Activated T-cell treated with anti-CD3 and anti-CD28 coated beads, Interleukin-2, amount 50 U/mL, for 72 hours (primary cell): Measurements from ENCODE around the gene NFATC3. TPM values are rescaled to one million over a fixed set of nuclear protein-coding genes. Genes with fewer than 3 reads are reported as not detected.
"Not testable (repeated sequence)": the region's sequence is repeated elsewhere in the genome, so short reads cannot be mapped to it uniquely, and the experiment has no call there.

ENCODE experiments used
- ATAC-seq, 2 donors: fragments of 150-1000 bp; cut with Tn5 transposase; replicated peaks in 1 of 2; 2 replicates each; pipeline ENCODE4 v1.10.0; 2021; ENCODE audit warnings: moderate library complexity in 2 of 2, mild to moderate bottlenecking in 1 of 2
- DNase-seq, 2 donors: peaks; one replicate each; pipeline ENCODE4 v3.0.0; 2021 to 2022; ENCODE audit warnings: mixed read lengths in 1 of 2
- H3K27ac Mint-ChIP-seq: one replicate; pipeline ENCODE4 v1.8.0; 2022; ENCODE audit warnings: mild to moderate bottlenecking, moderate library complexity, mixed read lengths
- H3K27me3 Mint-ChIP-seq: one replicate; pipeline ENCODE4 v1.8.0; 2022; ENCODE audit warnings: low read depth, mixed read lengths
- H3K36me3 Mint-ChIP-seq, 2 donors: one replicate each; pipeline ENCODE4 v1.8.0; 2022; ENCODE audit warnings: mixed read lengths in 2 of 2, mild to moderate bottlenecking in 1 of 2; ENCODE audit not compliant: insufficient read depth in 2 of 2
- H3K4me1 Mint-ChIP-seq: one replicate; pipeline ENCODE4 v1.8.0; 2022; ENCODE audit warnings: low read depth, mixed read lengths
- H3K4me3 Mint-ChIP-seq, 2 donors: one replicate each; pipeline ENCODE4 v1.8.0; 2022; ENCODE audit warnings: mild to moderate bottlenecking in 2 of 2, mixed read lengths in 2 of 2, moderate library complexity in 2 of 2
- H3K9me3 Mint-ChIP-seq, 2 donors: one replicate each; pipeline ENCODE4 v1.8.0; 2022; ENCODE audit warnings: mixed read lengths in 2 of 2
- total RNA-seq, 2 donors: library from RNA; stranded (reverse); gene quantifications; one replicate each; pipeline ENCODE4 v1.2.3, GENCODE V29; 2022

The NFATC3 gene
- total RNA-seq, 2 donors from 2014 or later, result 79.7 to 82.5 TPM

DNA sequence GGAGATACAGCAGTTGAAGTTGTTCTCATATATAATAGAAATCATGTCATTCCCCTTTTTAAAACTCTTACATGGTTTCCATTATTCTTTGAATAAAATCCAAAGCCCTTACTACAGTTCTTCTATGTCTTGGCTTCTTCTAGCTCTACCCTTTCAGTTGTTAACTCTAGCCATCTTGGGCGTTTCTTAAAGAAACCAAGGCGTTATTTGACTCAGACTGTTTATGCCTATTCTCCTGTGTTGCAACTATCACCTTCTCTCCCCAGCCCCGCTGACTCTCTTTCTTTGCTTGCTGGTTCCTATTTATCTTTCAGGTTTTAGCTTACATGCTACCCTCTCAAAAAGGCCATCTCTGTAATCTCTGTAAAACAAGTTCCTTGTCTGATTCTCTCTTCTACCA, 32.7 kb downstream of the NFATC3 start:
- H3K4me1 Mint-ChIP-seq, result peaks cover 79% of the 10 kb centered on the region
- peak overlapping the region; percentile 96 for H3K27ac Mint-ChIP-seq

DNA sequence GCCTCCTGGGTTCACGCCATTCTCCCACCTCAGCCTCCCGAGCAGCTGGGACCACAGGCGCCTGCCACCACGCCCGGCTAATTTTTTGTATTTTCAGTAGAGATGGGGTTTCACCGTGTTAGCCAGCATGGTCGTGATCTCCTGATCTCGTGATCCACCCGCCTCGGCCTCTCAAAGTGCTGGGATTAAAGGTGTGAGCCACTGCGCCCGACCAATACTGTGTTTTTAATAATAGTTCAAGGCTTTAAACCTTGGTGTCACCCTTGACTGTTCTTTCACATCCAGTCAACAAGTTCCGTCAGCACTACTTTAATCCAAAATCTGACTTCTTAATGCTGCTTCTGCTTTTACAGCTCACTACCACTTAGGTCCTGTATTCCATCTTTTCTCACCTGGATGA, 33.8 kb downstream of the NFATC3 start:
- H3K36me3 Mint-ChIP-seq, H3K9me3 Mint-ChIP-seq, H3K27me3 Mint-ChIP-seq, DNase-seq, ATAC-seq: not testable (repeated sequence)
- Mint-ChIP-seq H3K4me3 (peak overlapping the region; percentile 8 to 38), H3K4me1 (peaks cover 74% of the 10 kb centered on the region), H3K27ac (peak overlapping the region; percentile 96)

More for the DNA sequence above, 32.7 kb downstream of the NFATC3 start:
- H3K27me3 Mint-ChIP-seq, result no peaks in the 10 kb centered on the region
- peaks cover 2 to 4% of the 10 kb centered on the region in 2 donors for H3K36me3 Mint-ChIP-seq
- no peak for DNase-seq
- no peaks in the 10 kb centered on the region for H3K9me3 Mint-ChIP-seq
- peak overlapping the region; percentile 49 to 56 for H3K4me3 Mint-ChIP-seq
- peak; percentile 65 to 66 for ATAC-seq

DNA sequence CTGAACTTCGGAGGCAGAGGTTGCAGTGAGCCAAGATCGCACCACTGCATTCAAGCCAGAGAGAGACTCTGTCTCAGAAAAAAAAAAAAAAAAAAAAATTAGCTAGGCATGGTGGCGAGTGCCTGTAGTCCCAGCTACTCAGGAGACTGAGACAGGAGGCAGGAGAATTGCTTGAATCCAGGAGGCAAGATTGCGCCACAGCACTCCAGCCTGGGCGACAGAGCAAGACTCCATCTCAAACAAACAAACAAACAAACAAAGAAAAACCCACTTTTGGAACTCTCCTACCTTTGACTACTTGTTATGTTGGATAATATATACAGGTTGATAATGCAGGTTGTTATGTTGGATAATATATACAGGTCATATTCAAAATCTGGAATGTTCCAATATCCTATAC, 35.3 kb downstream of the NFATC3 start:
- not testable (repeated sequence) for H3K36me3 Mint-ChIP-seq, H3K27ac Mint-ChIP-seq, H3K4me3 Mint-ChIP-seq, H3K9me3 Mint-ChIP-seq, ATAC-seq, DNase-seq, H3K27me3 Mint-ChIP-seq
- H3K4me1 Mint-ChIP-seq, result peaks cover 66% of the 10 kb centered on the region

DNA sequence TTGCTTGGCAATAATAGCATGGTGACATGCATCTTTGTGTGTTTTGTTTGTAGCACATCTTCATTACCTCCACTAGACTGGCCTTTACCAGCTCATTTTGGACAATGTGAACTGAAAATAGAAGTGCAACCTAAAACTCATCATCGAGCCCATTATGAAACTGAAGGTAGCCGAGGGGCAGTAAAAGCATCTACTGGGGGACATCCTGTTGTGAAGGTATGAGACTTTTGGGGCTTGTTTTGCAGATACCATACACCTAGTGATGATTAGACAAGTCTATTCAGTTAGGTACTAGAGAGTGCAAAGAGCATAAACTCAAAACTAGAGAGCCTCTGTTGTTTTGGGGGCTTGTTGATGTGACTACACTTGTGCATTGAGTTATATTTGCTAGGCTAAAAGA, 41.2 kb downstream of the NFATC3 start:
- peaks cover 6 to 12% of the 10 kb centered on the region in 2 donors for H3K36me3 Mint-ChIP-seq
- peaks cover 51% of the 10 kb centered on the region for H3K4me1 Mint-ChIP-seq
- no peaks in the 10 kb centered on the region for H3K9me3 Mint-ChIP-seq
- no peaks in the 10 kb centered on the region for H3K27me3 Mint-ChIP-seq
- DNase-seq (no peak), ATAC-seq (peak; percentile 31 to 74)
- H3K4me3 Mint-ChIP-seq, result no peak overlapping the region
- peak overlapping the region; percentile 62 for H3K27ac Mint-ChIP-seq

DNA sequence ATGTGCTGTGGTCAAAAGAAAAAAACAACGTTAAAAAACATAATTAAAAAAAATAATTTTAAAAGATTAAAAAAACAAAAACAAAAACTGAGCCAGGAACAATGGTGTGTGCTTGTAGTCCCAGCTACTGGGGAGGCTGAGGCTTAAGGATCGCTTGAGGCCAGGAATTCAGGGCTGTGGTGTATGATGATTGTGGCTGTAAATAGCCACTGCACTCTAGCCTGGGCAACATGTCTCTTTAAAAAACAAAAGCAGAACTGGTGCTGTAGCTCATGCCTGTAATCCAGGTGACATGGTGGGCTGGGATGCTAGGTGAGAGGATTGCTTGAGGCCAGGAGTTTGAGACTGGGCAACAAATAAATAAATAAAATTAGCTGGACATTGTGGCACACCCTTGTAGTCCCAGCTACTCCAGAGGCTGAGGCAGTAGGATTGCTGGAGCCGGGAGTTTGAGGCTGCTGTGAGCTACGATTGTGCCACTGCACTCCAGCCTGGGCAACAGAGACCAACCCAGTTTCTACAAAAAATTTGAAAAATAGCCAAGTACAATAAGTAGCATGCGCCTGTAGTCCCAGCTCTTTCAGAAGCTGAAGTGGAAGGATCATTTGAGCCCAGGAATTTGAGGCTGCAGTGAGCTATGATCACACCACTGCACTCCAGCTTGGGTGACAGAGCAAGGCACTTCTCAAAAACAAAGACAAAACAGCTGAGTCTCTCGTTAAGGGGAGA, 43.6 kb downstream of the NFATC3 start:
- H3K27me3 Mint-ChIP-seq, result no peaks in the 10 kb centered on the region
- ATAC-seq (no peak), DNase-seq (no peak)
- H3K36me3 Mint-ChIP-seq, result peaks cover 6 to 14% of the 10 kb centered on the region in 2 donors
- no peaks in the 10 kb centered on the region for H3K9me3 Mint-ChIP-seq
- H3K4me1 Mint-ChIP-seq, result peaks cover 52% of the 10 kb centered on the region
- H3K27ac Mint-ChIP-seq, result peak overlapping the region; percentile 87
- H3K4me3 Mint-ChIP-seq, result no peak overlapping the region

DNA sequence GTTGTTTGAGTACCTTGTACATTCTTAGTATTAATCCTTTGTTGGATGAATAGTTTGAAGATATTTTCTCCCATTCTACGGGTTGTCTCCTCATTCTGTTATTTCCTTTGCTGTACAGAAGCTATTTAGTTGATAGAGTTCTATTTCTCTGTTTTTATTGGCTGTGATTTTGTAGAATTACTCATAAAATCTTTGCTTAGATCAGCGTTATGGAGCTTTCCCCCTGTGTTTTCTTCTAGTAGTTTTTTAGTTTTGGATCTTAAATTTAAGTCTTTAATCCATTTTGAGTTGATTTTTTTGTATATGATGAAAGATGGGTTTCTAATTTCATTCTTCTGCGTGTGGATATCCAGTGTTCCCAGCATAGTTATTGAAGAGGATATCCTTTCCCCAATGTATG, 45.4 kb downstream of the NFATC3 start:
- no peaks in the 10 kb centered on the region for H3K9me3 Mint-ChIP-seq
- peaks cover 46% of the 10 kb centered on the region for H3K4me1 Mint-ChIP-seq
- peak overlapping the region; percentile 87 for H3K27ac Mint-ChIP-seq
- H3K27me3 Mint-ChIP-seq, result no peaks in the 10 kb centered on the region
- ATAC-seq (no peak), DNase-seq (no peak)
- peaks cover 9 to 14% of the 10 kb centered on the region in 2 donors for H3K36me3 Mint-ChIP-seq
- peak overlapping the region in 1 of 2 donors; percentile 4 for H3K4me3 Mint-ChIP-seq

DNA sequence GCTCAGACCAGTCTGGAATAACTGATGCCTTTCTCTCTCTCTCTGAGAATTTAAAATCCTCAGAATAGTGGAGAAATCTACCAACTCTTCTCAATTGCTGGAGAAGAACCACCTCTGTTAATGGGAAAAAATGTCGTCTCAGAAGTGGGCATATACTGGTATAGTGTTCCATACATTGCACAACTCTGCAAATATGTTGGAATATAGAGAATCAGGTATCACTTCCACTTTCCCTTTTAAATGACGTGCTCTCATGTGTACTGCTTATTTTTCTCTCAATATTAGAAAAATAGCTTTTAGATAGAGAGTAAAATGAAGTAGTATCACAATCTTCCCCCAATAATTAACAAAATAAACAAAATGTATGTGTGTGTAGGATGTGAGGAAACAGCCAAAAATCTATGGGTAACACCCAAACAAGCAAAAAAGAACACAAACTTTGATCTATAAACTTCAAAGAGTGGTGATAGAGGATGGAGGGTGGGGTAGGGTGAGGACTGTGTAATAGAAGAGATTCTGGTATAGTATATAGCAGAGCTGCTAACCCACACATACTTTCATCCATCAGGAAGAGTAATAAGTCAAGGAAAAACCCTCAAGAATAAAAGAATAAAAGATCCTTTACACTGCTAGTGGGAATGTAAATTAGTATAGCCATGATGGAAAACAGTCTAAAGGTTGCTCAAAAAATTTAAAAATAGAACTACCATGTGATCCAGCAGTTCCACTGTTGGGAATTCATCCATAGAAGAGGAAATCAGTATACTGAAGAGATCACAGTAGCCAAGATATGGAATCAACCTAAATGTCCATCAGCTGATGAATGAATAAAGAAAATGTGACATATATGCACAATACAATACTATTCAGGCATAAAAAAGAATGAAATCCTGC, 46.9 kb downstream of the NFATC3 start:
- H3K36me3 Mint-ChIP-seq, result peaks cover 5 to 11% of the 10 kb centered on the region in 2 donors
- peak overlapping the region; percentile 47 to 79 for H3K4me3 Mint-ChIP-seq
- no peak for DNase-seq
- no peaks in the 10 kb centered on the region for H3K27me3 Mint-ChIP-seq
- H3K27ac Mint-ChIP-seq, result peak overlapping the region; percentile 95
- H3K4me1 Mint-ChIP-seq, result peaks cover 45% of the 10 kb centered on the region
- ATAC-seq, result no peak
- no peaks in the 10 kb centered on the region for H3K9me3 Mint-ChIP-seq

DNA sequence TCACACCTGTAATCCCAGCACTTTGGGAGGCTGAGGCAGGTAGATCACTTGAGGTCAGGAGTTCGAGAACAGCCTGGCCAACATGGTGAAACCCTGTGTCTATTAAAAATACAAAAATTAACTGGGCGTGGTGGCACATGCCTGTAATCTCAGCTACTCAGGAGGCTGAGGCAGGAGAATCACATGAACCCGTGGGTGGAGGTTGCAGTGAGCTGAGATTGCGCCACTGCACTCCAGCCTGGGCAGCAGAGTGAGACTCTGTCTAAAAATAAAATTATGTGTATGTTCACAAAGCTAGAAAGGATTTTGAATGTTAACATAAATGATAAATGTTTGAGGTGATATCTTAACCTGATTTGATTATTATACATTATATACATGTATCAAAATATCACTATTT, 47.8 kb downstream of the NFATC3 start:
- DNase-seq, H3K4me3 Mint-ChIP-seq, ATAC-seq, H3K27me3 Mint-ChIP-seq, H3K36me3 Mint-ChIP-seq, H3K9me3 Mint-ChIP-seq, H3K27ac Mint-ChIP-seq: not testable (repeated sequence)
- H3K4me1 Mint-ChIP-seq, result peaks cover 36% of the 10 kb centered on the region

DNA sequence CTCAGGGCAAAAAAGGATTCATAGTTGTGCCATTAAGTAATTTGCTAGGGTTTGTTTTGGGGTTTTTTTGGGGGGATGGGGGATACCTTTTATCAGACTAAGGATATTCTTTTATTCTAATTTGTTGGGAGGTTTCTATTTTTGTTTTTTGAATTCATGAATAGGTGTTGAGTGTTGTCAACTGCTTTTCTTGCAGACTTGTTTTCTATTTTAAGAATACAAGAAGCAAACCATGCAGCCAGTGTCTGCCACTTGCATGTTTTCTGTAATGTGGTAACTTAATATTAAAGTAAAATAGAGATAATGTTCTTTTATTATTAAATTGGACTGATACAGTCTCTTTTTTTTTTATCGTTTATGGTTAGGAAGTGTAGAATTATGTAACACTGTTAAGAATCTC, 49.5 kb downstream of the NFATC3 start:
- H3K27me3 Mint-ChIP-seq, result no peaks in the 10 kb centered on the region
- H3K4me1 Mint-ChIP-seq, result peaks cover 32% of the 10 kb centered on the region
- ATAC-seq, result no peak
- DNase-seq, result no peak
- H3K36me3 Mint-ChIP-seq, result peaks cover 5 to 17% of the 10 kb centered on the region in 2 donors
- H3K4me3 Mint-ChIP-seq, result no peak overlapping the region
- H3K27ac Mint-ChIP-seq, result peak overlapping the region; percentile 74
- no peaks in the 10 kb centered on the region for H3K9me3 Mint-ChIP-seq

DNA sequence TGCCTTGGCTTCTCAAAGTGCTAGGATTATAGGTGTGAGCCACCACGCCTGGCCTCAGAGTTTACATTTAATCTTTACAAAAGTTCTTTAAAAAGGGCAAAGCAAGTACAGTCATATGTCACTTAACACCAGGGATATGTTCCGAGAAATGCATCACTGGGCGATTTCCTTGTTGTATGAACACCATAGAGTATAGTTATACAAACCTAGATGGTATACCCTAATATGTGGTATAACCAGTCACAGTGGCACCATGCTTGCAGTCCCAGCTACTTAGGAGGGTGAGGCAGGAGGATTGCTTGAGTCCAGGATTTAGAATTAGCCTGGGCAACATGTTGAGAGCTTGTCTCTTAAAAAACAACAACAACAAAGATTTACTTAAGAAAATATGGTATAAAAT, 51.3 kb downstream of the NFATC3 start:
- Mint-ChIP-seq H3K36me3 (peaks cover 5 to 15% of the 10 kb centered on the region in 2 donors), H3K4me3 (no peak overlapping the region), H3K4me1 (peaks cover 20% of the 10 kb centered on the region), H3K27ac (peak overlapping the region; percentile 49), H3K9me3 (no peaks in the 10 kb centered on the region), H3K27me3 (no peaks in the 10 kb centered on the region)
- DNase-seq (no peak), ATAC-seq (no peak)

DNA sequence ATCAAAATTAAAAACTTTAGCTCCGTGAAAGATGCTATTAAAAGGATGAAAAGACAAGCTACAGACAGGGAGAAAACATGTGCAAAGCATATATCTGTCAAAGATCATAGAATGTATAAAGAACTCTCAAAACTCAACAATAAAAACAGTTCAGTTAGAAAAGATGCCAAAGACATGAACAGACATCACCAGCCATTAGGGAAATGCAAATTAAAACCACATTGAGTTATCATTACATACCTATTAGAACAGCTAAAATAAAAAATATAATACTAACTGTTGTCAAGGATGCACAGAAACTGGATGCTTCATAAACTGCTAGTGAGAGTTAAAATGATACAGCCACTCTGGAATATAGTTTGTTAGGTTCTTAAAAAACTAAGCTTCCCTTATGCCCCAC, 58.8 kb downstream of the NFATC3 start:
- no peak for ATAC-seq
- Mint-ChIP-seq H3K4me3 (no peak overlapping the region), H3K9me3 (no peaks in the 10 kb centered on the region), H3K36me3 (peaks cover 0 to 11% of the 10 kb centered on the region in 2 donors), H3K27ac (no peak overlapping the region), H3K27me3 (no peaks in the 10 kb centered on the region), H3K4me1 (peaks cover 37% of the 10 kb centered on the region)
- no peak for DNase-seq

DNA sequence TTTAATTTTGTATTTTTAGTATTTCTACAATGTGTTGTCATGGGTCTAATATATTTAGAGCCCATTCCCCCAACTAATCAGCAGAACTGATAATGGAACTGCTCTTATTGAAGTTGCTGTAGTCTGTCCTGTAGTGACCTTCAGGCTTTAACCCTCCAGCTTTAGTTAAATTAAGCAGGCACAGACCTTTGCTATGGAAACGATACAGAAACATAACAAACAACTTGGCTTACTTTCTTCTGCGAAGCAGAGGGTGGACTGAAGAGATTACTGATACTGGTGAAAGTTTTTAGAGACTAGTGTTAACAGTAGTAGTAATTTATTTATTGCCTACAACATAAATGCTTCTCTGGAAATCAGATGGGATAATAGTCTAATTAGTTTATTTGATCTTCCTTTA, 61.4 kb downstream of the NFATC3 start:
- DNase-seq (no peak), ATAC-seq (no peak)
- no peak overlapping the region for H3K4me3 Mint-ChIP-seq
- no peaks in the 10 kb centered on the region for H3K9me3 Mint-ChIP-seq
- no peaks in the 10 kb centered on the region for H3K27me3 Mint-ChIP-seq
- H3K36me3 Mint-ChIP-seq, result peaks cover 0 to 11% of the 10 kb centered on the region in 2 donors
- peaks cover 38% of the 10 kb centered on the region for H3K4me1 Mint-ChIP-seq
- H3K27ac Mint-ChIP-seq, result peak overlapping the region; percentile 70

DNA sequence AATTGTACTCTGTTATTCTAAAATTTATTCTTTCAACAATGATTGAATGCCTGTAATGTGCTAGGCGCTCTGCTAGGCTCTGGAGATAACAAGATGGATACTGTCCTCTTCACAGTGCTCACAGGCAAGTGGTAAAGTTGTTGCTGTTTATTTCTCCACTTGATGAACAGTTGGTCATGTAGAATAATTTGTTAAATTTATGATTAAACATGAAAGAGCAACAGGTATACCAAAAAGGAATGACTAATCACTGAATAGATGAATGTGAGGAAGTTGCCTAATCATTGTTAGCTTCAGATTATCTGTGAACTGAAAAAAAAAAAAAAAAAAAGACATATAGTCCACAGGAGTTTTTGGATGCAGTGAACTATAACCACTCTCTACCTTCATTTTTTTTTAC, 62.3 kb downstream of the NFATC3 start:
- Mint-ChIP-seq H3K4me3 (peak overlapping the region in 1 of 2 donors; percentile 41), H3K27ac (peak overlapping the region; percentile 60), H3K36me3 (peaks cover 0 to 11% of the 10 kb centered on the region in 2 donors), H3K27me3 (no peaks in the 10 kb centered on the region), H3K9me3 (no peaks in the 10 kb centered on the region), H3K4me1 (peaks cover 29% of the 10 kb centered on the region)
- DNase-seq, result no peak
- peak in 1 of 2 donors; percentile 53 for ATAC-seq
